Endothelial cell of umbilical vein (primary cell): ENCODE results near the gene TKTL1. TPM values are rescaled to one million over a fixed set of nuclear protein-coding genes. Genes with fewer than 3 reads are reported as not detected.

ENCODE experiments used
- BruUV-seq: library from RNA; stranded (reverse); fragments of 400-500 nt; replicated peaks from 2 replicates; lab custom pipeline; 2021; lab: Mats Ljungman, UMichigan
- CTCF ChIA-PET: fragments of 300-600, 350-600 bp; sonication (Branson Sonifier 250); formaldehyde crosslinking; loops from one replicate; lab custom pipeline; 2021; ENCODE audit warnings: antibody characterized with exemption, inconsistent platforms; lab: Charles Lee
- POLR2A ChIA-PET: fragments of 300-600, 350-600 bp; sonication (Branson Sonifier 250); formaldehyde crosslinking; loops from one replicate; lab custom pipeline; 2021; ENCODE audit warnings: antibody characterized with exemption, inconsistent platforms; lab: Charles Lee
- DNase-seq: peaks from one replicate; pipeline ENCODE4 v3.0.0-alpha.2; 2011; ENCODE audit warnings: low read depth, low spot score
- FAIRE-seq: peaks from 2 replicates; lab custom pipeline; 2011; peaks lifted over from hg19 to GRCh38; lab: Jason Lieb, UNC
- H2AFZ ChIP-seq: 2 replicates; pipeline ENCODE4 v1.6.0; 2012; ENCODE audit warnings: low read depth, low read length, control low read depth, inconsistent platforms
- H3K27ac ChIP-seq: 2 replicates; pipeline ENCODE4 v1.5.1; 2011; ENCODE audit warnings: low read depth, mild to moderate bottlenecking, control low read depth, low read length, moderate library complexity; ENCODE audit not compliant: insufficient read depth
- H3K27me3 ChIP-seq, 2 experiments: 2 replicates each; pipeline versions ENCODE4 v1.6.0 to v1.6.1; 2011; ENCODE audit warnings: low read length in 2 of 2, mixed read lengths in 1 of 2; ENCODE audit not compliant: control insufficient read depth in 2 of 2, insufficient read depth in 2 of 2
- H3K36me3 ChIP-seq, 2 experiments: 2 replicates in 1 of 2; 3 replicates in 1 of 2; pipeline ENCODE4 v1.5.1; 2011; ENCODE audit warnings: low read length in 2 of 2, mild to moderate bottlenecking in 1 of 2, moderate library complexity in 1 of 2; ENCODE audit not compliant: control insufficient read depth in 2 of 2, insufficient read depth in 2 of 2; ENCODE audit errors: extremely low read depth in 1 of 2
- H3K4me1 ChIP-seq: 3 replicates; pipeline ENCODE4 v1.5.1; 2011; ENCODE audit warnings: mild to moderate bottlenecking, low read length; ENCODE audit not compliant: control insufficient read depth, insufficient read depth; ENCODE audit errors: extremely low read depth
- H3K4me2 ChIP-seq: 2 replicates; pipeline ENCODE4 v1.6.1; 2011; ENCODE audit warnings: low read length, control low read depth, mixed read lengths; ENCODE audit not compliant: insufficient read depth
- H3K4me3 ChIP-seq, 3 experiments: fragments of 200-600 bp in 1 of 3; sonication (generic), shearing (Covaris generic) in 1 of 3; replicated peaks in 1 of 3; 2 replicates each; pipeline ENCODE4 v1.5.1; 2011 to 2016; ENCODE audit warnings: control low read depth in 3 of 3, low read length in 3 of 3, mild to moderate bottlenecking in 2 of 3, inconsistent platforms in 1 of 3, low read depth in 1 of 3, moderate library complexity in 1 of 3; ENCODE audit not compliant: insufficient read depth in 1 of 3
- H3K79me2 ChIP-seq: 2 replicates; pipeline ENCODE4 v1.6.0; 2012; ENCODE audit warnings: low read length, inconsistent platforms; ENCODE audit not compliant: control insufficient read depth, insufficient read depth
- H3K9ac ChIP-seq: replicated peaks from 2 replicates; pipeline ENCODE3; 2011; ENCODE audit warnings: low read length, control low read depth; ENCODE audit not compliant: insufficient read depth; ENCODE audit errors: extremely low read depth
- H3K9me1 ChIP-seq: replicated peaks from 3 replicates; pipeline ENCODE4 v1.6.0; 2011; ENCODE audit warnings: mild to moderate bottlenecking, low read length; ENCODE audit not compliant: control insufficient read depth, insufficient read depth; ENCODE audit errors: extremely low read depth
- H3K9me3 ChIP-seq: replicated peaks from 2 replicates; pipeline ENCODE4 v1.5.1; 2012; ENCODE audit warnings: low read length, inconsistent platforms; ENCODE audit not compliant: control insufficient read depth, insufficient read depth
- H4K20me1 ChIP-seq: replicated peaks from 2 replicates; pipeline ENCODE3; 2011; ENCODE audit warnings: mild to moderate bottlenecking, low read length; ENCODE audit not compliant: control insufficient read depth, insufficient read depth; ENCODE audit errors: extremely low read depth
- EZH2 ChIP-seq: IDR thresholded peaks from 2 replicates; pipeline ENCODE4 v1.6.1; 2012; ENCODE audit warnings: borderline replicate concordance, low read depth, mild to moderate bottlenecking, moderate library complexity, low read length, inconsistent platforms; ENCODE audit not compliant: severe bottlenecking
- FOS ChIP-seq: IDR thresholded peaks from 2 replicates; pipeline ENCODE4 v1.6.1; 2011; ENCODE audit warnings: mild to moderate bottlenecking, low read length, moderate library complexity, borderline replicate concordance; ENCODE audit not compliant: insufficient read depth
- GATA2 ChIP-seq: IDR thresholded peaks from 2 replicates; pipeline ENCODE4 v1.7.0; 2011; ENCODE audit warnings: low read depth, mild to moderate bottlenecking, moderate library complexity, mixed read lengths, low read length; ENCODE audit not compliant: insufficient read length, insufficient read depth
- JUN ChIP-seq: IDR thresholded peaks from 2 replicates; pipeline ENCODE4 v1.6.1; 2011; ENCODE audit warnings: borderline replicate concordance, low read depth; ENCODE audit not compliant: insufficient read length, insufficient read depth
- MAX ChIP-seq: IDR thresholded peaks from 2 replicates; pipeline ENCODE4 v1.6.1; 2011; ENCODE audit not compliant: insufficient read depth, insufficient read length
- MYC ChIP-seq: IDR thresholded peaks from one replicate; pipeline ENCODE4 v1.6.1; 2011; ENCODE audit warnings: mild to moderate bottlenecking, low read depth, low read length
- POLR2A ChIP-seq: IDR thresholded peaks from 2 replicates; pipeline ENCODE4 v1.6.1; 2012; ENCODE audit warnings: low read depth, mild to moderate bottlenecking, control low read depth, low read length
- POLR2AphosphoS5 ChIP-seq: IDR thresholded peaks from 2 replicates; pipeline ENCODE4 v1.6.1; 2012; ENCODE audit warnings: low read depth, mild to moderate bottlenecking, control low read depth, low read length, moderate library complexity; ENCODE audit not compliant: insufficient read depth
- dilution Hi-C: fragments of 300-500 bp; cut with MboI; formaldehyde crosslinking; loops from one replicate; pipeline ENCODE4 v1.15.0; 2019; ENCODE audit warnings: low sequenced_read_pairs; ENCODE audit not compliant: extremely low pct_ligation_motif_present
- intact Hi-C: fragments of 100-400 bp; cut with micrococcal nuclease; formaldehyde crosslinking; loops from one replicate; pipeline ENCODE4 v1.10.0; 2022
- polyA plus RNA-seq, 4 experiments: library from polyadenylated mRNA; depleted of rRNA in 3 of 4; stranded (reverse) in 3 of 4; unstranded in 1 of 4; fragments of >200 nt; gene quantifications; 2 replicates each; pipeline versions ENCODE4 v1.2.1 to v1.2.3, GENCODE V29; 2011 to 2012; ENCODE audit warnings: missing spikeins in 1 of 4
- total RNA-seq: library from RNA; stranded (reverse); gene quantifications from 2 replicates; pipeline ENCODE4 v1.2.3, GENCODE V29; 2021
- TF ChIP-seq, protein P1 (sequence below), 2 donors: IDR thresholded peaks; 1 replicate in 1 of 2; 2 replicates in 1 of 2; pipeline ENCODE4 v1.5.1; 2011; ENCODE audit warnings: low read length in 2 of 2, mild to moderate bottlenecking in 2 of 2, moderate library complexity in 2 of 2, control low read depth in 1 of 2, inconsistent platforms in 1 of 2, low read depth in 1 of 2; ENCODE audit not compliant: insufficient read depth in 1 of 2; ENCODE audit errors: extremely low read depth in 1 of 2

TKTL1 gene
- total and polyA plus RNA-seq, 2 donors (not counting 3 experiments of a cell fraction or from before 2014, with no cell fraction given) = 0.03 TPM; not detected in 1

DNA sequence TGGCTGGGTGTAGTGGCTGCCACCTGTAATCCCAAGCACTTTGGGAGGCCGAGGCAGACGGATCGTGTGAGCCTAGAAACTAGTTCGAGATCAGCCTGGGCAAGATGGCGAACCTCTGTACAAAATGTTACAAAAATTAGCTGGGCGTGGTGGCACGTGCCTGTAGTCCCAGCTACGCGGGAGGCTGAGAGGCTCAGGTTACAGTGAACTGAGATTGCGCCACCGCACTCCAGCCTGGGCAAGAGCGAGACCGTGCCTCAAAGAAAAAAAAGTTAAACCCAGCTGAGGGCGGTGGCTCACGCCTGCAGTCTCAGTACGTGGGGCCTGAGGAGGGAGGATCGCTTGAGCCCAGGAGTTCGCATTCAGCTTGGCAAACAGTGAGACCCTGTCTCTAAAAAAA, 1.1 kb downstream of the TKTL1 start:
- Histone ChIP-seq H3K4me2 (no peak overlapping the region), H3K9me1 (no peaks in the 10 kb centered on the region), H3K27me3 (no peaks in the 10 kb centered on the region), H3K9me3 (no peaks in the 10 kb centered on the region), H4K20me1 (no peaks in the 10 kb centered on the region), H3K79me2 (no peaks in the 10 kb centered on the region), H2AFZ (no peak overlapping the region), H3K4me3 (no peak overlapping the region), H3K4me1 (no peaks in the 10 kb centered on the region), H3K27ac (no peak overlapping the region), H3K9ac (no peak overlapping the region), H3K36me3 (no peaks in the 10 kb centered on the region)
- dilution Hi-C loops (no loop called here), intact Hi-C loops (no loop called here)
- CTCF ChIA-PET = interaction anchor here (2.5 kb wide), 1 partner anchor 11 kb away, joined by 9 read pairs; no protein-coding TSS in a partner anchor
- POLR2A ChIA-PET = no interaction called here
- FAIRE-seq = no peak
- no peak for DNase-seq
- BruUV-seq = no TSS peak
- TF ChIP-seq MYC (no peak), GATA2 (no peak), POLR2A (no peak), POLR2AphosphoS5 (no peak), FOS (no peak), MAX (no peak), JUN (no peak), EZH2 (no peak)
- TF ChIP-seq, protein P1, sequence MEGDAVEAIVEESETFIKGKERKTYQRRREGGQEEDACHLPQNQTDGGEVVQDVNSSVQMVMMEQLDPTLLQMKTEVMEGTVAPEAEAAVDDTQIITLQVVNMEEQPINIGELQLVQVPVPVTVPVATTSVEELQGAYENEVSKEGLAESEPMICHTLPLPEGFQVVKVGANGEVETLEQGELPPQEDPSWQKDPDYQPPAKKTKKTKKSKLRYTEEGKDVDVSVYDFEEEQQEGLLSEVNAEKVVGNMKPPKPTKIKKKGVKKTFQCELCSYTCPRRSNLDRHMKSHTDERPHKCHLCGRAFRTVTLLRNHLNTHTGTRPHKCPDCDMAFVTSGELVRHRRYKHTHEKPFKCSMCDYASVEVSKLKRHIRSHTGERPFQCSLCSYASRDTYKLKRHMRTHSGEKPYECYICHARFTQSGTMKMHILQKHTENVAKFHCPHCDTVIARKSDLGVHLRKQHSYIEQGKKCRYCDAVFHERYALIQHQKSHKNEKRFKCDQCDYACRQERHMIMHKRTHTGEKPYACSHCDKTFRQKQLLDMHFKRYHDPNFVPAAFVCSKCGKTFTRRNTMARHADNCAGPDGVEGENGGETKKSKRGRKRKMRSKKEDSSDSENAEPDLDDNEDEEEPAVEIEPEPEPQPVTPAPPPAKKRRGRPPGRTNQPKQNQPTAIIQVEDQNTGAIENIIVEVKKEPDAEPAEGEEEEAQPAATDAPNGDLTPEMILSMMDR (IDR thresholded peaks at IDR 0.05; ENCODE audit: extremely low read depth in 1 of 2, insufficient read depth in 1 of 2, low read depth in 1 of 2, low read length in 2 of 2) = no peak
